ENCODE data around the gene FOSB. TPM values are rescaled to one million over a fixed set of nuclear protein-coding genes. Genes with fewer than 3 reads are reported as not detected.

Gene FOSB
- polyA plus RNA-seq, 1 donor from 2014 or later: 2.1 TPM

- H4K20me1 ChIP-seq (ENCODE audit: insufficient read depth): no peaks in the 10 kb centered on the region
- no peaks in the 10 kb centered on the region for H3K79me2 ChIP-seq (replicated peaks; ENCODE audit: insufficient read depth, low read length)
- H3K4me3 ChIP-seq (ENCODE audit: low read length): peak overlapping the region; percentile 71
- no peaks in the 10 kb centered on the region for H3F3A ChIP-seq (ENCODE audit: insufficient read depth, low read length, poor library complexity, severe bottlenecking)
- H3K4me2 ChIP-seq (ENCODE audit: low read length): peak overlapping the region; percentile 79
- H2AFZ ChIP-seq (ENCODE audit: low read depth, low read length): peak overlapping the region; percentile 90
- peak overlapping the region; percentile 74 for H3K9ac ChIP-seq (ENCODE audit: low read length)
- no peaks in the 10 kb centered on the region for H3K36me3 ChIP-seq (ENCODE audit: insufficient read depth, low read length)
- no peaks in the 10 kb centered on the region for H3K9me2 ChIP-seq (ENCODE audit: insufficient read depth, low read length)
- H3K27ac ChIP-seq (ENCODE audit: low read length): peak overlapping the region; percentile 70
- peaks cover 16% of the 10 kb centered on the region for H3K27me3 ChIP-seq (ENCODE audit: insufficient read depth, low read depth, low read length)
- TF ChIP-seq CTCF (IDR thresholded peaks at IDR 0.05; ENCODE audit: poor library complexity, severe bottlenecking) (no peak), TAF1 (IDR thresholded peaks at IDR 0.05; ENCODE audit: low read depth) (no peak), REST (IDR thresholded peaks at IDR 0.05; ENCODE audit: borderline replicate concordance) (no peak), POLR2AphosphoS5 (IDR thresholded peaks at IDR 0.05) (no peak), SMC3 (conservative IDR thresholded peaks at IDR 0.05; ENCODE audit: poor library complexity) (no peak), EP300 (conservative IDR thresholded peaks at IDR 0.05; ENCODE audit: poor library complexity, severe bottlenecking) (no peak), EZH2 (IDR thresholded peaks at IDR 0.05; ENCODE audit: borderline replicate concordance, insufficient read depth, low read length, poor library complexity, severe bottlenecking) (no peak), MXI1 (conservative IDR thresholded peaks at IDR 0.05; ENCODE audit: poor library complexity, severe bottlenecking) (no peak), RAD21 (conservative IDR thresholded peaks at IDR 0.05) (no peak)
- H3K9me3 ChIP-seq (ENCODE audit: low read length): no peaks in the 10 kb centered on the region
Measured at GRCh38 chr19:45468159-45468651, 409 bp downstream of the FOSB start.

GRCh38 chr19:45468803-45469131 is 971 bp downstream of the FOSB start:
- peak overlapping the region; percentile 71 for H3K4me3 ChIP-seq (ENCODE audit: low read length)
- no peaks in the 10 kb centered on the region for H3K36me3 ChIP-seq (ENCODE audit: insufficient read depth, low read length)
- H3K4me2 ChIP-seq (ENCODE audit: low read length): peak overlapping the region; percentile 79
- H2AFZ ChIP-seq (ENCODE audit: low read depth, low read length): peak overlapping the region; percentile 47
- TF ChIP-seq RAD21 (conservative IDR thresholded peaks at IDR 0.05) (no peak), SMC3 (conservative IDR thresholded peaks at IDR 0.05; ENCODE audit: poor library complexity) (no peak), CTCF (IDR thresholded peaks at IDR 0.05; ENCODE audit: poor library complexity, severe bottlenecking) (no peak), POLR2AphosphoS5 (IDR thresholded peaks at IDR 0.05) (no peak), EP300 (conservative IDR thresholded peaks at IDR 0.05; ENCODE audit: poor library complexity, severe bottlenecking) (no peak), REST (IDR thresholded peaks at IDR 0.05; ENCODE audit: borderline replicate concordance) (no peak), MXI1 (conservative IDR thresholded peaks at IDR 0.05; ENCODE audit: poor library complexity, severe bottlenecking) (no peak), TAF1 (IDR thresholded peaks at IDR 0.05; ENCODE audit: low read depth) (no peak), EZH2 (IDR thresholded peaks at IDR 0.05; ENCODE audit: borderline replicate concordance, insufficient read depth, low read length, poor library complexity, severe bottlenecking) (no peak)
- no peaks in the 10 kb centered on the region for H3K9me2 ChIP-seq (ENCODE audit: insufficient read depth, low read length)
- H3K27me3 ChIP-seq (ENCODE audit: insufficient read depth, low read depth, low read length): peaks cover 20% of the 10 kb centered on the region
- no peaks in the 10 kb centered on the region for H3K9me3 ChIP-seq (ENCODE audit: low read length)
- peak overlapping the region; percentile 70 for H3K27ac ChIP-seq (ENCODE audit: low read length)
- H3F3A ChIP-seq (ENCODE audit: insufficient read depth, low read length, poor library complexity, severe bottlenecking): no peaks in the 10 kb centered on the region
- H4K20me1 ChIP-seq (ENCODE audit: insufficient read depth): no peaks in the 10 kb centered on the region
- no peaks in the 10 kb centered on the region for H3K79me2 ChIP-seq (replicated peaks; ENCODE audit: insufficient read depth, low read length)
- peak overlapping the region; percentile 74 for H3K9ac ChIP-seq (ENCODE audit: low read length)
